Esophagus muscularis mucosa (tissue), 3 donors: ENCODE results near the gene SMAD5.

Source experiments
- CTCF ChIP-seq, 3 experiments: fragments of 200-600 bp in 2 of 3; fragments of 450-650 bp in 1 of 3; sonication (generic) in 2 of 3; IDR thresholded peaks; one replicate each; pipeline ENCODE4 v1.5.1; 2017 to 2019; ENCODE audit warnings: antibody characterized with exemption in 3 of 3, mild to moderate bottlenecking in 2 of 3, moderate library complexity in 1 of 3
- POLR2A ChIP-seq: fragments of 450-650 bp; IDR thresholded peaks from one replicate; pipeline ENCODE4 v1.6.1; 2017; ENCODE audit warnings: antibody characterized with exemption, moderate library complexity, mild to moderate bottlenecking, low read depth

- TF ChIP-seq CTCF (IDR thresholded peaks at IDR 0.05) (no peak), POLR2A (no peak)
These were observed 78.8 kb downstream of the SMAD5 start for GRCh38 chr5:136211282-136212040.
